ENCODE results near the gene RIMS3. TPM values are rescaled to one million over a fixed set of nuclear protein-coding genes. Genes with fewer than 3 reads are reported as not detected.

The RIMS3 gene
- total RNA-seq, 1 donor from 2014 or later, result 17.2 TPM

DNA sequence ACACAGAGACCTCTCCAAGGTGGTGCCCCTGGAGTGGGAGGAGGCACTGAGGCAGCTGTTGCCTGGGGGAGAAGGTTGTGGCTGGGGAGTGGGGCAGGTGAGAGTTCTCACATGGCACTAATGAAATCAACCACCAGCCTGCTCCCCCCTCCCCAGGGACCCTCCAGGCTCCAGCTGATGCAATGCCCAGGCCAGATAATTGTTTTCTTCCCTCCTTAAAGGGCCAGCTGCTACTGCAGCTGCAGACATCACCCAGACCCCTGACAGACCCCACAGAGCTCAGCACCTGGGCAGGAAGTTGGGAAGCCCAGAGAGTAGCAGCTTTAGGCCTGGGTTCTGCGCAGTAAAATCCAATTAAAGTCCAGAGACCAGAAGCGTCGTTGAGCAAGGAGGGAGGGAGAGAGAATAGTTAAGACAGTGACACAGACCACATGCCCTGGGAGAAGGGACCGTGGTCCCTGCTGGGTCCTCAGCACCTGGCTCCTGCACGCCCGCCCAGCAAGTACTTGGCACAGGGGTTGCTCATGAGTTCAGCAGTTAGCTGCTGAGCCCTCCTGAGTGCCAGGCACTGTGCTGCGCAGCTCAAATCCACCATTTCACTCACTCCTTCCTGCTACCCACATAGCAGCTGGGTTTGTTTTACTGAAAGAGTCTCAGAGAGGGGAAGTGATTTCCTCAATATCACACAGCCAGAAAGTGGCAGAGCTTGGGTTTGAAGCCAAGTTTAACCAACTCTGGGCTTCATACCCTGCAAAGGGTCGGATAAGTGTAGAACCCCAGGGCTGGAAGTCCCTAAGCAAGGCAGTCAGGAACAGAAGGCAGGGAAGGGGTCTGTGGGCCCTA lies 1.9 kb downstream of the RIMS3 start:
- no peaks in the 10 kb centered on the region for H3K36me3 Mint-ChIP-seq
- peaks cover 7% of the 10 kb centered on the region for H3K27me3 Mint-ChIP-seq (ENCODE audit: insufficient read depth, low read depth)
- TF ChIP-seq EZH2 (IDR thresholded peaks at IDR 0.05), result no peak
- TF ChIP-seq, protein P1, sequence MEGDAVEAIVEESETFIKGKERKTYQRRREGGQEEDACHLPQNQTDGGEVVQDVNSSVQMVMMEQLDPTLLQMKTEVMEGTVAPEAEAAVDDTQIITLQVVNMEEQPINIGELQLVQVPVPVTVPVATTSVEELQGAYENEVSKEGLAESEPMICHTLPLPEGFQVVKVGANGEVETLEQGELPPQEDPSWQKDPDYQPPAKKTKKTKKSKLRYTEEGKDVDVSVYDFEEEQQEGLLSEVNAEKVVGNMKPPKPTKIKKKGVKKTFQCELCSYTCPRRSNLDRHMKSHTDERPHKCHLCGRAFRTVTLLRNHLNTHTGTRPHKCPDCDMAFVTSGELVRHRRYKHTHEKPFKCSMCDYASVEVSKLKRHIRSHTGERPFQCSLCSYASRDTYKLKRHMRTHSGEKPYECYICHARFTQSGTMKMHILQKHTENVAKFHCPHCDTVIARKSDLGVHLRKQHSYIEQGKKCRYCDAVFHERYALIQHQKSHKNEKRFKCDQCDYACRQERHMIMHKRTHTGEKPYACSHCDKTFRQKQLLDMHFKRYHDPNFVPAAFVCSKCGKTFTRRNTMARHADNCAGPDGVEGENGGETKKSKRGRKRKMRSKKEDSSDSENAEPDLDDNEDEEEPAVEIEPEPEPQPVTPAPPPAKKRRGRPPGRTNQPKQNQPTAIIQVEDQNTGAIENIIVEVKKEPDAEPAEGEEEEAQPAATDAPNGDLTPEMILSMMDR (IDR thresholded peaks at IDR 0.05), result no peak
- no peak for TF ChIP-seq EZH2phosphoT487 (IDR thresholded peaks at IDR 0.05)
- H3K27me3 ChIP-seq, result no peaks in the 10 kb centered on the region
- peaks cover 24% of the 10 kb centered on the region for H4K20me1 ChIP-seq (ENCODE audit: low read depth)
- peak overlapping the region; percentile 73 for H3K4me2 ChIP-seq
- no peaks in the 10 kb centered on the region for H3K79me2 ChIP-seq (ENCODE audit: low read depth)
- no peaks in the 10 kb centered on the region for H3K9me3 ChIP-seq (ENCODE audit: low read depth)
- peaks cover 17% of the 10 kb centered on the region for H3K4me1 ChIP-seq
- peak overlapping the region; percentile 72 for H3K4me3 Mint-ChIP-seq
- no peak overlapping the region for H3K4me3 ChIP-seq
- no peak for DNase-seq (ENCODE audit: low spot score)
- no peak overlapping the region for H3K27ac ChIP-seq
- no peaks in the 10 kb centered on the region for H3F3A ChIP-seq (ENCODE audit: low read depth)
- peak overlapping the region; percentile 5 for H3K27ac Mint-ChIP-seq
- H3K9me3 Mint-ChIP-seq, result no peaks in the 10 kb centered on the region
- no peak overlapping the region for H3K9ac ChIP-seq
- peaks cover 22% of the 10 kb centered on the region for H3K4me1 Mint-ChIP-seq
- H2AFZ ChIP-seq (replicated peaks), result no peak overlapping the region
- no peaks in the 10 kb centered on the region for H3K36me3 ChIP-seq

DNA sequence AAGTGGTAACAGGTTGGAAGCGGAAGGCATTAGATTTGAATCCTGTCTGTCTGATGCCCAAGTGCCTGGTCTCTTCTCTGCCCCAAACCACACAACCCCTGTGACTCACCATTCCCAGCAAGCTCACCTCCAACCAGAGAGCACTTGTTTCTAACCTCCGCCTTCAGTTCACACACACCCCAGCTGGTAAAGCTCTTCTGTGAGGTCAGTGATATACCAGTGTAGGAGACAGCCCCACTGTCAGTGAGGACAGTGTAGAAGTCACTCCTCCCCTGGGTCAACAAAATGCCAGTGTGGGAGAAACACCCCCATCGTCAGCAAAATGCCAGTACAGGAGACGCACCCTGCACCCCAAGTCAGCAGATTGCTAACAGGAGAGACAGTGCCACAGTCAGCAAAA lies 2.6 kb downstream of the RIMS3 start:
- Histone ChIP-seq H3K27ac (no peak overlapping the region), H3K4me2 (no peak overlapping the region)
- H3K4me3 Mint-ChIP-seq, result peak overlapping the region; percentile 72

DNA sequence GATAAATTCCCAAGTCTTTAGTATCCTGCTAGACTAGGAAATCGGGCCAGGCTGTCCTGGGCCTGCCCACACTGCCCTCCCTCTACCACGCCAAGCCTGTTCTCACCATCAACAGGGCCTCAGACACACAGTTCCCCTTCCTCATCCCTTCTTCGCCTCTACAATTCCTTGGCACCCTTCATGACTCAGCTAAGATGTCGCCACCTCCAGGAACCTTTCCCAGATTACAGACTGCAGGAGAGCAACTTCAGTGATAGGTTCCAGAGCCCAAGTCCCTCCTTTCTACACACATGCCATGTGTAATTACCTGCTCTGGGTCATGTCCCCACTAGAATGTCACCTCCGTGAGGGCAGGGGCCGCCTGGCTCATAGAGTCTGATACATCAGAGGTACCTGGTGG lies 3.3 kb downstream of the RIMS3 start:
- Histone ChIP-seq H3K4me2 (no peak overlapping the region), H3F3A (ENCODE audit: low read depth) (no peaks in the 10 kb centered on the region), H3K9me3 (ENCODE audit: low read depth) (no peaks in the 10 kb centered on the region), H3K27ac (no peak overlapping the region), H2AFZ (replicated peaks) (no peak overlapping the region), H3K4me3 (no peak overlapping the region), H3K36me3 (no peaks in the 10 kb centered on the region), H3K4me1 (peaks cover 17% of the 10 kb centered on the region), H3K79me2 (ENCODE audit: low read depth) (no peaks in the 10 kb centered on the region), H3K27me3 (no peaks in the 10 kb centered on the region), H3K9ac (no peak overlapping the region), H4K20me1 (ENCODE audit: low read depth) (peaks cover 24% of the 10 kb centered on the region)
- Mint-ChIP-seq H3K27me3 (ENCODE audit: insufficient read depth, low read depth) (peaks cover 5% of the 10 kb centered on the region), H3K36me3 (no peaks in the 10 kb centered on the region), H3K4me1 (peaks cover 25% of the 10 kb centered on the region), H3K4me3 (no peak overlapping the region), H3K9me3 (no peaks in the 10 kb centered on the region), H3K27ac (no peak overlapping the region)
- no peak for DNase-seq (ENCODE audit: low spot score)
- TF ChIP-seq EZH2phosphoT487 (IDR thresholded peaks at IDR 0.05), result no peak
- TF ChIP-seq, protein P1 (IDR thresholded peaks at IDR 0.05), result no peak
- no peak for TF ChIP-seq EZH2 (IDR thresholded peaks at IDR 0.05)

More for the DNA sequence above, 2.6 kb downstream of the RIMS3 start:
- no peaks in the 10 kb centered on the region for H3K36me3 Mint-ChIP-seq
- peaks cover 24% of the 10 kb centered on the region for H4K20me1 ChIP-seq (ENCODE audit: low read depth)
- H3K9me3 ChIP-seq (ENCODE audit: low read depth), result no peaks in the 10 kb centered on the region
- H3K4me3 ChIP-seq, result no peak overlapping the region
- no peak overlapping the region for H2AFZ ChIP-seq (replicated peaks)
- H3K9ac ChIP-seq, result no peak overlapping the region
- H3K4me1 Mint-ChIP-seq, result peaks cover 24% of the 10 kb centered on the region
- TF ChIP-seq EZH2phosphoT487 (IDR thresholded peaks at IDR 0.05) (no peak), EZH2 (IDR thresholded peaks at IDR 0.05) (no peak)
- TF ChIP-seq, protein P1 (IDR thresholded peaks at IDR 0.05), result no peak
- H3K79me2 ChIP-seq (ENCODE audit: low read depth), result no peaks in the 10 kb centered on the region
- no peaks in the 10 kb centered on the region for H3F3A ChIP-seq (ENCODE audit: low read depth)
- peak overlapping the region; percentile 5 for H3K27ac Mint-ChIP-seq
- DNase-seq (ENCODE audit: low spot score), result no peak
- no peaks in the 10 kb centered on the region for H3K36me3 ChIP-seq
- H3K27me3 ChIP-seq, result no peaks in the 10 kb centered on the region
- peaks cover 17% of the 10 kb centered on the region for H3K4me1 ChIP-seq
- peaks cover 7% of the 10 kb centered on the region for H3K27me3 Mint-ChIP-seq (ENCODE audit: insufficient read depth, low read depth)
- H3K9me3 Mint-ChIP-seq, result no peaks in the 10 kb centered on the region
